GM18505 (cell line): ENCODE results near the gene SCN5A.

Source experiments
- ATAC-seq: cut with Tn5 transposase; IDR thresholded peaks from one replicate; pipeline ENCODE4 v1.9.1; 2021; ENCODE audit not compliant: unreplicated experiment
- POLR2A ChIP-seq: IDR thresholded peaks from 4 replicates; pipeline ENCODE4 v1.6.1; 2011; ENCODE audit warnings: borderline replicate concordance; ENCODE audit not compliant: insufficient read depth, insufficient read length; ENCODE audit errors: extremely low read depth

Gene SCN5A

GRCh38 chr3:38565339-38566214 lies 83.9 kb downstream of the SCN5A start:
- no peak for ATAC-seq
- TF ChIP-seq POLR2A, result no peak

DNA sequence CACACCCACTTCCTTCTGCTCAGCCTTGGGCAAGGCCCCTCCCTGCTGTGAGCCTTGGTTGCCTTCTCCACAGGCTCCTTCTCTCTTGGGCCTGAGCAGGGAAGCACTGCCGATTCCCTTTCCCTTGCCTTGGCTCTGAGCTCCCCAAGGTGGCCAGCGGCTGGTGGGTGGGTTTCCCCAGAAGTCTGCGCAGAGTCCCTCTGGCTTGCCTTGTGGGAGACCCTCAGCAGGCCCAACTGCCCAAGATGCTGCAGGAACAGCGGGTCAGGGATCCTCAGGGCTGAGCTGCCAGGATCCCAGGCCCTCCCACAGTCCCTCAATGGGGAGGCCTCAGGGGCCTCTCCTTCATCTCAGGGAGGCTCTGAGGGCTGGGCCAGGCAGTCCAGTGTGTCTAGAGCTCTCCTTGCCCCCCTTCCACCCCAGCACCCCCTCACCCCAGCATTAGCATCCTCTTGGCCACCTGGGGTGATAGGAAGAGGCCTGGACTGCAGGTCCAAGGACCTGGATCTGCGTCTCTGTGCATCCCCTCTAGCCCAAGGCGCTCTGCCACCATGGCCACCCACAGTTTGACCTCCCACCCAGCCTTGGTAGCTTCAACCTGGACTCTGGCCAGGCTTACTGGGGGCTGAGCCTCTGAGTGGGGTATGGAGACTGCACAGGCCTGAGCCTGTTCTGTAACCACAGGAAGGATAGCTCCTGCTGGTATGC lies 84.7 kb downstream of the SCN5A start:
- ATAC-seq, result no peak
- TF ChIP-seq POLR2A, result no peak

DNA sequence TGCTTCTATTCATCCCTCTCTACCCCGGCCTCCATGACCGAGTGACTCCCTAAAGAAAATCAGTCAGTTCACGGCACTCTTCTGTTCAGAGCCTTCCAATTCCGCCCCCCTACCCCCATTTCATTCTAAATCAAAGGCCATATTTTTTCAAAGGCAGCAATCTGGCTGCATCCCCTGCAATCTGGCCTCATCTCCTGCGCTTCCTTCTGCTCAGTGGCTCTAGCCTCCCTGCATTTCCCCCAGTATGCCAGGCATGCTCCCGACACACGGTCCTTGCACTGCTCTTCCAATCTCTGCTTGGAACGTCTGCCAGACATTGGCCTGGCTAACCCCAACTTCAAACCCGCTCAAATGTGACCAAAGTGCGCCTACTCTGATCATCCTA lies 85.6 kb downstream of the SCN5A start:
- ATAC-seq, result no peak
- TF ChIP-seq POLR2A, result no peak

GRCh38 chr3:38563070-38563885 lies 86.2 kb downstream of the SCN5A start:
- no peak for ATAC-seq
- no peak for TF ChIP-seq POLR2A

GRCh38 chr3:38562467-38562925 lies 87.0 kb downstream of the SCN5A start:
- TF ChIP-seq POLR2A, result no peak
- ATAC-seq, result no peak

DNA sequence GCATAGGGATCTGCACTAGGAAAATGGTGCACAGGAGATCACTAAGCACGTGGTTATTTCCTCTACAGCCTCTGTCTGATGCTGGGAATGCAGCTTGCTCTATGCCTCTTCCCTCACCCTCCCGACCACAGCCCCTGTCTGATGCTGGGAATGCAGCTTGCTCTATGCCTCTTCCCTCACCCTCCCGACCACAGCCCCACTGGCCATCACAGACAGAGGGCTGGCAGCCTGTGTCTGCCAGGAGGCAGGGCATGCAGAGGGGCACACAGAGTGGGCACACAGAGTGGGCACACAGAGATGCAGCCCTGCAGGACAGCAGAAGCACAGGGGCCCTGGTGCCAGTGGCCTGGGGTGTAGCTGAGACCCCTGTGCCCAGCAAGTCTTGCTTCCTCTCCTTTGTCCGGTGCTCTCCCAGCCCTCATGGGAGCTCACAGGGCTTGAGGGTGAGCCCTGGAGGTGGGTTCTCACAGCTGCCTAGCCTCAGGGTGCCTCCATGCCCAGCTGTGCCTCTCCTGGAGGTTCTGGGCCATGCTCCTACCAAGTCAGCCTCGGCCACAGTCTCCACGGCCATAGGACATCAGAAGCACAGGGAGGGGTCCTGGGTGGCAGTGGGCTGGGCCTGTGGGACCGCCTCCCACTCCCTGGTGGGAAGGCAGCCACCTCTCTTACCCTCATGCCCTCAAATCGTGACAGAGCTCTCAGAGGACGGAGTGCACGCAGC lies 87.6 kb downstream of the SCN5A start:
- TF ChIP-seq POLR2A, result no peak

DNA sequence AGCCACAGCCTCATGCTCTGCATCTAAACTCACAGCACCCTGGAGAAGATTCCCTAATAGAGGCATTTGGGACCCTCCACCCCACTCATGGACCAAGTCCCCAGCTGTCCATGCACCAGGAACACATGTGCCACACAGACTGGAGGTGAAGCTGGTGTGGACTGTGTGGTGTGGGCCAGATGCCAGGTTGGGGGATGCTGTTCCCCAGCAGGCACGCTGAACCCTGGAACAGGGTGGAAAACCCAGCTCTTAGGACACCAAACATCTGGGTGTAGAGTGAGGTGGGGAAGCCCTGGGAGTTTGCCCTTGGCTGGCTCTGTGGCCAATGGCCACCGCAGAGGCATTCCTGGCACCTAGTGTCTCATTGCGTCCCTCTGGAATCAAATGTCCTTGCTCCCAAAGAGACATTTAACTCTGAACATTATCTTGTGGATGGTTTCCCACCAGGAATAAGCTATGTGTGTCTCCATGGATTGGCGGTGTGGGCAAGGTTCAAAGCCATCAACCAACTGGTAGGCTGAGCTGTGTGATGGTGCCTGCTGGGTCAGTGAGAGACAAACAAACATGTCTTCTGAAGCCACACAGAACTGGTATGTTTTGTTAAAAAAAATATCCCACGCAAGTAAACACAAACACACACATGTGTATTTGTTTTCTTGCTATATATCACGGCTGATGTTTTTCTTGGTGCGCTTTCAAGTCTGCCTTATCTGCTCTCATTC lies 88.3 kb downstream of the SCN5A start:
- no peak for ATAC-seq
- TF ChIP-seq POLR2A, result no peak

More for the DNA sequence above, 87.6 kb downstream of the SCN5A start:
- no peak for ATAC-seq

- TF ChIP-seq POLR2A, result no peak
- ATAC-seq, result no peak
These were observed 89.2 kb downstream of the SCN5A start for GRCh38 chr3:38560284-38560683.

GRCh38 chr3:38558864-38559263 lies 90.6 kb downstream of the SCN5A start:
- no peak for TF ChIP-seq POLR2A
- no peak for ATAC-seq

GRCh38 chr3:38556640-38557358 lies 92.7 kb downstream of the SCN5A start:
- no peak for ATAC-seq
- no peak for TF ChIP-seq POLR2A

DNA sequence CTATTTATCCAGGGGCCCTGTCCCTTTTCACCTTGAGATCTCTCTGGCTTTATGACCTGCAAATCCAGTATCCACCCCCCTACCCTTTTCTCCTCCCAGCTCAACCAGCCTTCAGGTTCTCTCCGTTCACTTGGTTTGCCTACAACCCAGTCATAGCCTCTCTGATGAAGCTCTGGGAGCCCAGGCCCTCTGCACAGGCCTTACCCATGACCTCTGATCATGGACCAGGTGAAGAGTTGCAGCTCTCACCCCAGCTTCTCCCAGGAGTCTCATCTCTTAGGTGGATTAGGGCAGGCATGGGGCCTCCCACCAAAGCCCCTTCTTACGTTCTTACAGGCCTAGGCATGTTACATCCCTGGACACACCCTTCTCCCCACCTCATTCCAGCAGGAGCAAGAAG lies 93.6 kb downstream of the SCN5A start:
- ATAC-seq, result no peak
- TF ChIP-seq POLR2A, result no peak
